ENCODE results near the gene RAD51D. TPM values are rescaled to one million over a fixed set of nuclear protein-coding genes. Genes with fewer than 3 reads are reported as not detected.
"Not testable (repeated sequence)": the region's sequence is repeated elsewhere in the genome, so short reads cannot be mapped to it uniquely, and the experiment has no call there.

The RAD51D gene
- total RNA-seq, 1 donor from 2014 or later = 31.4 TPM

DNA sequence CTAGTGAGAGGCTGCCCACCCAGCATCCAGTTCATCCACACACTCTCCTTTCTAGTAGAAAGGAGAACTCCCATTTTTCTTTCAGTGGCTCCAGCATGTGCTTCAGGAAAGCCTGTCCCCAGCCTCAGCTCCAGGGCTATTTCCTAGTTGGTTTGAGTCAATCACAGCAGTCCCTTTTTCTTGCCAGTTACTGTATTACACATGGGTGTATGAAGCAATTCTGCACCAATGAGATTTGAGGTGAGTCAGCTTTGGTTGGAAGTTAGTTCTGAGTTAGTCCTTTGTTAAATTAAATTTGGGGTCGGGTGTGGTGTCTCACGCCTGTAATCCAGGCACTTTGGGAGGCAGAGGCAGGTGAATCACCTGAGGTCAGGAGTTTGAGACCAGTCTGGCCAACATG is 24.8 kb downstream of the RAD51D start:
- intact Hi-C loops (cut with micrococcal nuclease) = no loop called here

- intact Hi-C loops (cut with micrococcal nuclease) = not testable (repeated sequence)
Measured at GRCh38 chr17:35090707-35091106, 29.0 kb downstream of the RAD51D start.

GRCh38 chr17:35089586-35090296 is 29.9 kb downstream of the RAD51D start:
- intact Hi-C loops (cut with micrococcal nuclease) = loop anchor here (1.0 kb wide), 6 partner anchors 26 to 108 kb away; partner anchors contain the start of genes NLE1, RAD51D and RFFL

- intact Hi-C loops (cut with micrococcal nuclease) = loop anchor here (1.0 kb wide), 8 partner anchors 16 to 108 kb away; partner anchors contain the start of genes NLE1, RAD51D and RFFL
Measured at GRCh38 chr17:35088881-35089585, 30.6 kb downstream of the RAD51D start.

DNA sequence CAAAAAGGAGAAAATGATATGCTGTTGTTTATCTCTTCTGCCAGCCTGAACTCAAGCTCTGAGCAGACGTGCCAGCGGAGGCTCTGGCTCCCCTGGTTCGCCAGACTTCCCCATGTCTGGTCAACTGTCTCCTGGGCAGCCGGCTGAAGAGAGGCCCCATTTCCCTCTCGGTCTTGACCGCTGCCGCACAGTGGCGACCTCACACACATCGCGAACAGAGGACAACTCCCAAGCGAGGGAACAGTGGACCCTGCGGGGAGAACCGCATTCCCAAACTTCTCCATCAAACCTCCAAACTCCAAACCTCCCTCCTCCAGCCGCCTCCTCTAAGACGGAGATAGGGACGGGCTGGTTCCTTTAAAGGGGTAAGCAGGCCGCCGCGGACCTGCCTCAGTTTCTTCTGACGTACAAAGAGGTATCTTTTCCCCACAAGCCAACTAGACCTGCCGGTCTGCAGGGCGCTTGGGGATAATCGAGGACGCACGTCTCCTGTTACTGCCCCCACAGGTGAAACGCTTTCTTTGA is 31.2 kb downstream of the RAD51D start:
- intact Hi-C loops (cut with micrococcal nuclease) = loop anchor here (1.0 kb wide), 2 partner anchors 15 to 65 kb away; no protein-coding TSS in a partner anchor

- intact Hi-C loops (cut with micrococcal nuclease) = loop anchor here (1.0 kb wide), 2 partner anchors 15 to 65 kb away; no protein-coding TSS in a partner anchor
Measured at GRCh38 chr17:35087731-35088355, 31.8 kb downstream of the RAD51D start.

DNA sequence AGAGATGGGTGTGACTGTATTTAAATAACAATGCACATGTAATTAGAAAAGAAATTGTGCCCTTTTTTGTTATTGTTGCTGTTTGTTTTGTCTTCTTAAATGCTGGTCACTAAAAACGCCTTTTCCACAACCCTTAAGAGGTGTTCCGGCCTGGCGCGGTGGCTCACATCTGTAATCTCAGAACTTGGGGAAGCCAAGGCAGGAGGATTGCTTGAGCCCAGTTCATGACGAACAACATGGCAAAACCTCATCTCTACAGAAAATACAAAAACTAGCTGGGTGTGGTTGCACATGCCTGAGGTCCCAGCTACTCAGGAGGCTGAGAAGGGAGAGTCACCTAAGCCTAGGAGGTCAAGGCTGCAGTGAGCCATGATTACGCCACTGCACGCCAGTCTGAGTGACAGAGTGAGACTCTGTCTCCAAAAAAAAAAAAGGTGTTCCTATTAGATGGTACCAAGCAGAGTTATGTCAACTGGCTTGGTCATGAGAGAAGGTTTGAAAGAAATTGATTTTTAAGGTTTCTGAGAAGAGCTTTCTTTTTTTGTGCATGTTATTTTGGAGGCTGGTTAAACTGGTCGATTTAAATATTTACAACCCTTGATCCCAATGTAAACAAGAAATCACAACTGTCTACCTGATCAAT is 32.6 kb downstream of the RAD51D start:
- intact Hi-C loops (cut with micrococcal nuclease) = no loop called here

GRCh38 chr17:35086164-35086563 is 33.5 kb downstream of the RAD51D start:
- intact Hi-C loops (cut with micrococcal nuclease) = no loop called here

DNA sequence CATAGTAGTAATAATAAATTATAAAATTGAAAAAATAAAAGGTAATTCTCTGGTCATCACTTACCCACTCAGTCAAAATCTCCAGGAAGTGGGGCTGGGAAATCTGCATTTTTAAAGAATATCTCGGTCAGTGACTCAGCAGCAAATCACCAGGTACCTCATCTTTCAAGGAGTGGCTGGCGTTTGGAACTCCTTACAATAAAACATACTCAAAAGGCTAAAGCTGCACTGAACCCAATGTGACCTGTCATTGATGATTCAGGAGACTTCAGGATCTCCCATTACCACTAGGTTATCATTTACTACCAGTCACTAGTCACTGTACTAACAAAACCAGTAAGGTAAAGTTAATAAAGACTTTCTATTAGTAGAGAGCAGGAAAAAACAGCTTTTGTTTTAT is 34.7 kb downstream of the RAD51D start:
- intact Hi-C loops (cut with micrococcal nuclease) = no loop called here

DNA sequence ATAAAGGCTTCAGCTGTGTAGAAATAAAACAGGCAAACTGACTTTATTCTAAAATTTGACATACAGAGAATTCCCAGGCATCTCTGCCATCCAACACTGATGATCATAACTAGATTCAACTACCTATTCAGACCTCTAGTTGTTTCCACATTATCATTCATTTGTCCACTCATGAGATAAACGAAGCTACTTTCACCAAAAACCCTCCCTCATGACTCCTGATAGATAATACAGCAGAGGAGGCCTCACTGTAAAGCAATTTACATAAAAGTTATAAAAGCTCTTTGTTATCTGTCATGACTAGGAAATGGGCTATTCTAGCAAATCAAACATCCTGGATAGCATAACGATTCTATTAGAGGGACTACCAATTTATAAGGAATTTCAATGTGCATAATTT is 36.6 kb downstream of the RAD51D start:
- intact Hi-C loops (cut with micrococcal nuclease) = no loop called here

- intact Hi-C loops (cut with micrococcal nuclease) = no loop called here
Measured at GRCh38 chr17:35082073-35082657, 37.5 kb downstream of the RAD51D start.

GRCh38 chr17:35081638-35082037 is 38.0 kb downstream of the RAD51D start:
- intact Hi-C loops (cut with micrococcal nuclease) = no loop called here

GRCh38 chr17:35080536-35080935 is 39.1 kb downstream of the RAD51D start:
- intact Hi-C loops (cut with micrococcal nuclease) = no loop called here

DNA sequence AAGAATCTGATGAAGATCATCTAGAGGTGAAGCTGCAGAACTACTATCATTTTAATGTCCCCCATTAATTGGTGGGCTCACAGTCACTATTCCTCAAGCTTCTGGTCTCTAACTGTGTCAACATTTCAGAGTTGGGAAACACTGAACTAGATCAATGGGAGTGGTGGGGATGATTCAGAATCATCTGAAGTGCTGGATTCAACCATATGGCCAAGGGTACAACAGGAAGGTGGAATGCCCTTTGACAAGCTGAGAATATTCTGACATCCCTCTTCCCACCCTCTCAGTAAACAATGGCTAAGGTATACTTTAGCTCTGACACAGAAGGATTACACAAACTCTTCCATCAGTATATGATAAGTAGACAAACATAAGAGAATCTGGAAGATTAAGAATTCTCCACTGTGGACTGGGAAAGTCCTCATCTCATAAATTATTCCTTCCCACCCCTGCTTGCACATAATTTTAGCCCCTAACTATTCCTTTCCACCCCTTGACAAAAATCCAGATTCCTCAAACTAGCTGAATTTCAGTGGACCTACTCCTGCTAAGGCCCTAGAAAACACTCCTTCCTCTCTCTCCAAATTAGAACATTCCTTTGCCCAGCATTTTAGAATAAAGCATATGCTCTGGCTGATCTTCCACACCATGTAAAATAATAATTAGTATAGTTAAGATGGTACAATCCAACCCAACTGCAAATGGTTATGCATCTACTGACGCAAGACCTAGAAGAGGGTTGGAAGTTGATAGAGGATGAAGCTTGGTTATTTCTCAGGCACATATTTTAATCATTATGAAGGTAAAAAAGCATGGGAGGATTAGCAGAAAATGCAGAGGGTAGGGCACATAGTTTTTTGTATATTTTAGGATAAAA is 39.9 kb downstream of the RAD51D start:
- intact Hi-C loops (cut with micrococcal nuclease) = no loop called here

DNA sequence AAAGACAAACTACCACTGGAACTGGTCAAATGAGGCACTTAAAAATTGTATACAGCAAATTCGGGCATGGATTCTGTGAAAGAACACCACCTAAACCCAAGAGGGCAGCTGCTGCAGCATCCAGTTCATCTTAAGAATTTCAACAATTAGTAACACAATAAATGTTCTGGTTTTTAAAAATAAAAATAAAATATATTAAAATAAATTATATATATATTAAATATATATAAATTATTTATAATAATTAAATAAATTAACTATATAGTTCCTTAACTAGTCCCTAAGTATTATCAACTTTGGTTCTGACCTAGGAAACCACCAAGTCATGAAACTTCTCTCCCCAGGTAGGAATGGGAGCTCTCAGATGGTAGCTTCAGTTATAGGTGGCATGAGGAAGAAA is 42.8 kb downstream of the RAD51D start:
- intact Hi-C loops (cut with micrococcal nuclease) = no loop called here

- intact Hi-C loops (cut with micrococcal nuclease) = no loop called here
Measured at GRCh38 chr17:35074711-35075707, 44.7 kb downstream of the RAD51D start.

DNA sequence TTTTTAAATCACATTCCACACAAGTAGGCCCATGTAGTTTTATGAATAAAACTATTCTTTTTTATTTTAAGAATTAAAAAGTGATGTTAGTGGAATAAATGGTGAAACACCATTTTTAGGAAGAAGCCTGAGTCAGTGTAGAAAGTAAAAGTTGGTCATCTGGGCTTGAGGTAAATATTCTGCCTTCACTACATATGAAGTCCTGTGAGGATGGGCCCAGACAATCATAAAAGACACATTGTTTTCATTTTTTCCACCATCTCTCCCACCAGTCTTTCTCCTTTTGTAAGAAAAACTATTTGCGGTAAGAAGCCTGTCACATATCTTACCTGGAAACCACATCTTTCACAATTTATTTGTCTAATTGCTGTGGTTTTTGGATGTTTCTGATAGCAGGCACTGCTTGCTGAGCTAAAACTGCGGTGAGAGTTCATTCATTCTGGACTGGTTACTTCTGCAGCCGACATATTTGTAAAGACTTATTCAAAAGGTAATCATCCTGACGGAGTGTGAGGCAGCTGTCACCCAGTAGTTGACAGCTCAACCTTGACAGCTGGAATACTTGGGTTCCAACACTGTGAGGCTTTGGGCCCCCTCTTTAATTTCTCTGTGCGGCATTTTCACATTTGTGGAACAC is 45.6 kb downstream of the RAD51D start:
- intact Hi-C loops (cut with micrococcal nuclease) = loop anchor here (1.0 kb wide), 1 partner anchor 14 kb away; no protein-coding TSS in a partner anchor

DNA sequence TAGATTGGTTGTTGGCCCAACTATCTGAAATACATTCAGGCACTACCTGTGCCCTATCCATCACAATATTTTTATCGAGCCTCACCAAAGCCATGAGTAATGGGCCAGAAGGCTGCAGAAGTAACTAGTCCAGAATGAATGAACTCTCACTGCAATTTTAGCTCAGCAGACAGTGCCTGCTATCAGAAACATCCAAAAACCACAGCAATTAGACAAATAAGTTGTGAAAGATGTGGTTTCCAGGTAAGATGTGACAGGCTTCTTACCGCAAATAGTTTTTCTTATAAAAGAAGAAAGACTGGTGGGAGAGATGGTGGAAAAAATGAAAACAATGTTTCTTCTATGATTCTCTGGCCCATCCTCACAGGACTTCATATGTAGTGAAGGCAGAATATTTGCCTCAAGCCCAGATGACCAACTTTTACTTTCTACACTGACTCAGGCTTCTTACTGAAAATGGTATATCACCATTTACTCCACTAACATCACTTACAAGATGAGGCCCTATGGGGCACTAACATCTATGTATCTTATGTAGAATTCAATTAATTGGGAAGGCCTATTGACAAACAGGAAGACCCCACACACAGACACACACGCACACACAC is 46.4 kb downstream of the RAD51D start:
- intact Hi-C loops (cut with micrococcal nuclease) = loop anchor here (1.0 kb wide), 1 partner anchor 15 kb away; no protein-coding TSS in a partner anchor

Data from T-helper 2 cell treated with Interferon-gamma antibody and Interleukin-4, amounts not matched to agents 100 ng/mL and 5 ng/mL, for 36 hours (primary cell).